GM18519 (cell line): ENCODE results near the gene MINK1.

Experiments
- ATAC-seq: cut with Tn5 transposase; IDR thresholded peaks from one replicate; pipeline ENCODE4 v1.9.1; 2021; ENCODE audit warnings: mild to moderate bottlenecking, moderate library complexity; ENCODE audit not compliant: unreplicated experiment, low FRiP score

Gene MINK1

DNA sequence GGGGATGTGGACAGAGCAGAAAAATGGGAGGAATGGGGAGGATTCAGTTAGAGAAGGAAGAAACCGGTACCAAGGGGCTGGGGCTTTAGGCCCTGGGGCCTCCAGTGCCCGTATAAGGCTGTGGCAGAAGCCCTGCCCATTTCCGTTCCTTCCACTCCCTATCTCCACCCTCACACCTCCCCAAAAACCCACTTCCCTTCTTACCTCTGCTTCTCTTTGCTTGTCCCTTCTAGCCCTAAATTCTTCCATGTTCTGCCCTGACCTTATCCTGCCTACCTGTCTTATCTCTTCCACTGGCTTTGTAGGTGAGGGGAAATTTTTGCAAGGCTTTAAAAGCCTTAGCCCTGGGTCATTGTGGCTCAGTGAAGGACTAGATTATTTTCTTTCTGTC, 111.0 kb downstream of the MINK1 start:
- no peak for ATAC-seq

DNA sequence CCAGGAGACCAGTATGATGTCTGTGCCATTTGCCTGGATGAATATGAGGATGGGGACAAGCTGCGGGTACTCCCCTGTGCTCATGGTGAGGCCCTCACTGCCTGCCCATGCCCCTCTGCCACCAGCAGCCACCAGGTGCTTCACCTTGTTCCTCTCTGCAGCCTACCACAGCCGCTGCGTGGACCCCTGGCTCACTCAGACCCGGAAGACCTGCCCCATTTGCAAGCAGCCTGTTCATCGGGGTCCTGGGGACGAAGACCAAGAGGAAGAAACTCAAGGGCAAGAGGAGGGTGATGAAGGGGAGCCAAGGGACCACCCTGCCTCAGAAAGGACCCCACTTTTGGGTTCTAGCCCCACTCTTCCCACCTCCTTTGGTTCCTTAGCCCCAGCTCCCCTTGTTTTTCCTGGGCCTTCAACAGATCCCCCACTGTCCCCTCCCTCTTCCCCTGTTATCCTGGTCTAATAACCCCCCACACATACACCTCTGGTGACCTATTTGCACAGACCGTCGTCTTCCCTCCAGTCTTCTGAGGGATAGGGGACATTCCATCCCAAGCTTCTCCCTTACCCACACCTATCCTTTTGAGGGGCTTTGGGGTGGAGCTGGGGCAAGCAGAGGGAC, 111.5 kb downstream of the MINK1 start:
- ATAC-seq: no peak

DNA sequence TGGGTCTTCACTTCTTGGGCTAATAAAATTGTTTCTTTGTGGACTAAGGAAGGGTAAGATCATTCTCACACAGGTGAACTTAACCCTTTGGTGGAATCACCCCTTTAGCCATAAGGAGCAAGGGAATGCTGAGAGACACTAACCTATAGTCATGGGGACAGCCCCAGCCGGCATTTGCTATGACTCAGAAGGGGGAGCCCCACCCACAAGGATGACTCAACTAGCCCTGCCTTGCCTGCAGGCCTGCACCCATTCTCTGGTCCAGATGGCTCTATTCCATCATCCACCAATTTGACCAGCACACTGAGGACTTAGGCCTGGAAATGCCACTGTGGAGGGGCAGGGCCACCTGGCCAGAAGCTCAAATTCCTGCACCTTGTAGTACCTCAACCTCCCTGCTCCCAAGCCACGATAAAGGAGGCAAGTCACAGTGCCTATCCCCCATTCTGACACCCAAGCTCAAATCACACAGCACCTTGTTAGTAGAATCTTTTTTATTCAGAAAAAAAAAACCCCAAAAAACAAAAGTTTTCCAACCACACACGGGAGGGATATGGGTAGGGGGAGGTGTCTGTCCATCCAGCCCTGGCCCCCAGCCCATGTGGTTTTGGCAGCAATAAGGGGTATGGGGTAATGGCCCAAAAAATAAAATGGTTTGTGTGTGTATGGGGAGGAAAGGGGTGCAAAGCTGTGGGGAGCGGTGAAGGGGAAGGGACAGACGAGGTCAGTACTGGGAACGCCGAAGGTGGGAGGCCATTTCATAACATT, 112.2 kb downstream of the MINK1 start:
- ATAC-seq: no peak

DNA sequence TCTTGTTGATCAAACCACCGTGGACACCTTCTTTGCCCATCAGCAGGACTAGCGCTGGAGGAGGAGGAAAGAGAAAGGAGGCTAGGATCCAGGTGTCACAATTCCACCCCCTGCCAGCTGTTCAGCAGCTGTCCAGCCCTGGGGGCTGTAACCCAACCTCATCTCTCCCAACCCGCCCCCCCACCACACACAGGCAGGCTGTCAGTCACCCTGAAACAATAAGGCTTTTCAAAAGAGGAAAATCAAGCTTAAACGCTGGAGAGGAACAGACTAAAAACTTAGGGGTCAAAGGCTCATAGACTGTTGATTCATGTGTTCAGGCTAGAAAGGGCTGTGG, 112.8 kb downstream of the MINK1 start:
- ATAC-seq: no peak

DNA sequence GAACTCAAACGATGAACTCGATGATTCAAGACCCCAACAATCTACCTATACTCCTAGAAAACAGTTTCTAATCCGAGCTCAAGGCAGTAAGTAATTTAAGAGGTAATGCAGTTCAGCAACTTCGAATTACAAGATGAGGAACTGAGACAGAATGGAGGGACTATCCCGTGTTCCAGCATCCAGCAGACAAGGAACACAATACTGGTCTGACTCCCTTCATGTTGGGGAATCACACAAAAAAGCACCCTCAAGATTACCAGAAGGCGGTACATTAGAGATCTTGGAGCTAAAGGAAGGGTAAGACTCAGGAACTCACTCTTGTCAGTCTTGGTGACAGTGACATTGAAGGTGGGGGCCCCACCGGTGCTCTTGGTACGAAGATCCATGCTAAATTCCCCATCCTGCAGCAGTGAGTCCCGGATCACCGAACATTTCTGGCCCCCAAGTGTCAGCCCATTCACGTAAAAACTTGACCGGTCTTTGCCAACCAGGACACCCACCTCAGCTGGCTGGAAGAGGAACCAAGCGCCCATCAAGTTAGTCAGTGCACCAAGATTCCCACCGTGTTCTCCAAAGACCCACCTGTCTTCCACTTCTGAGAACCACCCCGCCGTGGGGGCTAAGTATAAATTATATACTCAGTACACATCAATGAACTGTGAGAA, 113.3 kb downstream of the MINK1 start:
- ATAC-seq: no peak

DNA sequence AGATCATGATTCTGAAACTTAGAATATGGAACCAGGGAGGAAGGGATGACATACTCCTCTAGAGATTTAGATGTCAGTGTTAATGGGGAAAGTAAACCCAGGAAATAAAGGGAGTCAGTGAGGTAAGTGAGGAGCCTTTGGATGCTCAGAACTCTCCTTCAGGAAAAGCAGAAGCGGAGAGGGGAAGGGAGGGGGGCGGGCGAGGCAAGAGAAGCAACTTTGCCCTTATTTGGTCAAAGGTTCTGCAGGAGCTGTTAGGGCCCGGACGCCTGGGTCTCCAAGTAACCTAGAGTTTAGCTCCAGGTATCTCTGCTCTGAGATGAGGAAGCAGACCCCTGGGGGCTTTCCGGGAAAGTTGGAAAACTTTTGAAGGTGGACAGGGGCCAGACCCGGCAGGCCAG, 113.9 kb downstream of the MINK1 start:
- ATAC-seq: no peak
